ENCODE measurements around the gene ESF1. TPM values are rescaled to one million over a fixed set of nuclear protein-coding genes. Genes with fewer than 3 reads are reported as not detected.

ESF1 gene
- 12.2 and 30.5 TPM in 2 replicates for polyA plus RNA-seq (2011; rRNA removed)
- 2.3 and 3.1 TPM in 2 replicates for polyA plus RNA-seq (2012; cell fraction: cytosol; rRNA removed)
- polyA plus RNA-seq (2012; cell fraction: nucleus; rRNA removed) = 1.1 and 1.4 TPM in 2 replicates
- polyA plus RNA-seq (2017; fragmentation: RNase III; extraction: RNeasy Plus Mini Kit Qiagen cat#74134 plus additional on column Dnase treatment) = 30.6 to 34.8 TPM (median 32.3 TPM) in 3 replicates
- polyA minus RNA-seq (2011; rRNA and poly(A)+ RNA removed) = 1.7 and 1.8 TPM in 2 replicates

- peak within 1 kb of the TSS; percentile 93 for H3K4me3 ChIP-seq
- FAIRE-seq (peak; percentile 99), ATAC-seq (peak; percentile 95 to 98), DNase-seq (ENCODE audit: low read depth in 1 of 2, low spot score in 1 of 2) (peak; percentile 97 to 99)
- POLR2A ChIA-PET = interaction anchor here (0.8 to 1.9 kb wide), 6 partner anchors 9 to 104 kb away, joined by 3 to 7 read pairs (median 4); no protein-coding TSS in a partner anchor
- H3K9me3 ChIP-seq = no peaks in the 10 kb centered on the region
- CTCF ChIA-PET = interaction anchor here (0.5 to 3.7 kb wide), 9 partner anchors 11 to 859 kb away, joined by 3 to 25 read pairs (median 3); no protein-coding TSS in a partner anchor
- H3K27ac ChIP-seq = peak within 1 kb of the TSS; percentile 86 to 94
- 1% methylated on average over 39 of the region's 54 CpGs for WGBS (ENCODE audit: missing lambda C conversion rate)
- peak within 1 kb of the TSS; percentile 82 for H3K4me2 ChIP-seq
- peaks cover 29% of the 10 kb centered on the region for H3K4me1 ChIP-seq
- TF ChIP-seq CHD4 (IDR thresholded peaks at IDR 0.05; ENCODE audit: borderline replicate concordance) (no peak), MAFK (IDR thresholded peaks at IDR 0.05; ENCODE audit: partially characterized antibody) (no peak), ZSCAN20 (CRISPR knock-in tag; IDR thresholded peaks at IDR 0.05) (no peak), GATA3 (IDR thresholded peaks at IDR 0.05; ENCODE audit: borderline replicate concordance) (no peak; the same call in 1 of the 2 replicates), KDM5A (IDR thresholded peaks at IDR 0.05) (peak; percentile 29; the same call in 1 of the 2 replicates), TP53 (CRISPR knock-in tag; IDR thresholded peaks at IDR 0.05) (no peak), POLR2AphosphoS2 (conservative IDR thresholded peaks at IDR 0.05; ENCODE audit: low read length) (no peak), FOSB (CRISPR knock-in tag; IDR thresholded peaks at IDR 0.05) (no peak), HES2 (IDR thresholded peaks at IDR 0.05) (no peak), MAZ (IDR thresholded peaks at IDR 0.05; ENCODE audit: borderline replicate concordance, low read depth, low read length) (0 out of 2 replicates have a peak, but pooled peaks have one; percentile 29), CEBPB (IDR thresholded peaks at IDR 0.05) (no peak), USF2 (IDR thresholded peaks at IDR 0.05) (peak; percentile 97), RFX5 (IDR thresholded peaks at IDR 0.05) (no peak), SREBF2 (IDR thresholded peaks at IDR 0.05) (no peak), ESRRA (IDR thresholded peaks at IDR 0.05; ENCODE audit: borderline replicate concordance, low read length) (peak; percentile 75), FOSL2 (IDR thresholded peaks at IDR 0.05) (no peak), FOSL2 (CRISPR knock-in tag; IDR thresholded peaks at IDR 0.05) (no peak), CBX2 (IDR thresholded peaks at IDR 0.05; ENCODE audit: borderline replicate concordance, low read depth) (no peak), ZNF302 (CRISPR knock-in tag; IDR thresholded peaks at IDR 0.05) (no peak), HMGXB4 (CRISPR knock-in tag; IDR thresholded peaks at IDR 0.05; ENCODE audit: borderline replicate concordance) (no peak; the same call in 1 of the 2 replicates), ZFP36 (IDR thresholded peaks at IDR 0.05; ENCODE audit: borderline replicate concordance, partially characterized antibody) (no peak), RARB (CRISPR knock-in tag; IDR thresholded peaks at IDR 0.05) (no peak), SMC3 (IDR thresholded peaks at IDR 0.05) (no peak), RNF2 (IDR thresholded peaks at IDR 0.05; ENCODE audit: borderline replicate concordance, low read depth) (no peak), NPAS2 (CRISPR knock-in tag; IDR thresholded peaks at IDR 0.05; ENCODE audit: borderline replicate concordance) (peak; percentile 81; the same call in 1 of the 2 replicates), EP300 (IDR thresholded peaks at IDR 0.05) (no peak), HOXB13 (CRISPR knock-in tag; IDR thresholded peaks at IDR 0.05; ENCODE audit: low read depth) (no peak), CBX8 (IDR thresholded peaks at IDR 0.05) (no peak), FOXS1 (CRISPR knock-in tag; IDR thresholded peaks at IDR 0.05) (no peak), ELK1 (IDR thresholded peaks at IDR 0.05; ENCODE audit: low read depth, low read length) (no peak), CTCF (IDR thresholded peaks at IDR 0.05) (no peak)
Observed at GRCh38 chr20:13784893-13785715, at the start of gene ESF1, which contains the start of gene NDUFAF5. ESF1 (minus strand) TSS chr20:13784919; CDS start chr20:13783140, 1,779 bp downstream. NDUFAF5 (plus strand) TSS chr20:13785028; CDS start chr20:13785069, 41 bp downstream.

All from A549 (cell line).